Mesangial cell (primary cell): ENCODE results near the gene DDI1. TPM values are rescaled to one million over a fixed set of nuclear protein-coding genes. Genes with fewer than 3 reads are reported as not detected.

Experiments used
- total RNA-seq: library from RNA; depleted of rRNA; stranded (reverse); fragments of >200 nt; gene quantifications from 2 replicates; pipeline ENCODE4 v1.2.3, GENCODE V29; 2015

DDI1 gene
- total RNA-seq, result not detected in 2 replicates

DNA sequence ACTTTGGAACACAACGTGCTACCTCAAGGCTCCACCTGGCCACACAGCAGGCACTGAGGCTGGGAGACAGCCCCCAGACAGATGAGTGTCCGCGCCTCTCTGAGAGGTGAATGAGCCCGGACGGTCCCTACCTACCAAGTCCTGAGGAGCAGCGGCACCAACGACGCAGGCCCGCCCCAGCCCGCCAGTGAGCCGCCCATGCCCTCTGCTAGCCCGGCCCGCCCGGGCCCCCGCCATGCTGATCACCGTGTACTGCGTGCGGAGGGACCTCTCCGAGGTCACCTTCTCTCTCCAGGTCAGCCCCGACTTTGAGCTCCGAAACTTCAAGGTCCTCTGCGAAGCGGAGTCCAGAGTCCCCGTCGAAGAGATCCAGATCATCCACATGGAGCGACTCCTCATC, at the start of gene DDI1:
Gene DDI1 (plus strand): TSS at position 53 of the 400 bp plus-strand sequence. CDS start 183 bp downstream, at position 236.

Other genes starting within 250 kb of the DDI1 start
- 1.3 and 5.2 TPM in 2 replicates for gene PDGFD, start 127.5 kb downstream of the DDI1 start, total RNA-seq